GM18867 (cell line): ENCODE results near the gene HMCN1.

Experiments used
- ATAC-seq: cut with Tn5 transposase; IDR thresholded peaks from one replicate; pipeline ENCODE4 v1.9.1; 2021; ENCODE audit warnings: mild to moderate bottlenecking, moderate library complexity; ENCODE audit not compliant: unreplicated experiment

HMCN1 gene

DNA sequence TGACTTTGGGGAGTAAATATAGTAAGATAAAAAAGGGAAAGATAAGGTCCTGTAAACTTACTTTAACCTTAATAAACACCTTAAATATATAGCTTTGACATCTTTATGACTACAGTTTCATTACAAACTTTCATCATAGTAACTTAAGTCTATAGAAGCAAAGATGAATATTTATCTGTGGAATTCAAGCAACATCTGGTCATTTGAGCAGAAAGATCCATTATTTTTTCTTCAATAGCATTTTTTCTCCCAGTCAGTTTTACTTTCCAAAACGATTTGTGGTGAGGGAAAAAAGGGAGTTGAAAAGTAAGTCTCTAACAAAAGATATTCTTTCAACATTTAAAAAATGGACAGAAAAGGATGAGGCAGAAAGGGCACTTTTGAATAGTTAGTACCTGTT lies 69.0 kb downstream of the HMCN1 start:
- ATAC-seq = no peak

DNA sequence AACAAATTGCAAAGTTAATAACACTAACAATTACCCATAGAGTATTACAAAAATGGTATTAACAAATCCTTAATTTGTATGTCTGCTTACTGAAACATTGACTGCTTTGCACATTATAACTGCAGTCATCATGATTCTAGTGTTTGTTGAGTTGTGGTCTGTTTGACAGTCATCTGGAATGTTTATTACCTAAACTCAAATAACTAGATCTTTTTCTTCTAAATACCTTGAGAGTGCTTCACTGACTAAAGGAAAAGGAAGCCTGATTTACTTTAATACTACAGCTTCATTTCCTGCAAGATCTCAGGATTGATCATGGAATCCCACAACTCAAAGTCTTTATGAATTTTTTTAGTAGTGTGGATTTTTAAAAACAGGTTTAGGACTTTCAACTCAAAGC lies 70.0 kb downstream of the HMCN1 start:
- ATAC-seq = no peak

DNA sequence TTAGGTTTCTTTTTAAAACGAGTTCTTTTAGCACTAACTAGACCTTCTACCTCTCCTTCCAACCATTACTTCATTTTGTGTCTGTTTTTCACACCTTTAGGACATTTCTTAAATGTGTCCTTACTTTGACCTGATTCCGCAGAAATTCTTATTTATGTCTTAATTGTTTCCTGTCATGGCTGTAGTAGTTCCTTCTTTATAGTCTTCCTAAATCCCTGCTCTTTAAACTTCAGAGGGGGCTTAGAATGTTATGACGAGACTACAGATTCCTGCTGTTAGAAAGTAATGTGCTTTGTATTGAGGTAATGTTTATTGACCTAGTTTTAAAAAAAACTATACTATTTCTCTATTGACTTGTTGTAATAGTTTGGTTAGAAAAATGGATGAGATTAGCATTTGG lies 70.4 kb downstream of the HMCN1 start:
- ATAC-seq = no peak

DNA sequence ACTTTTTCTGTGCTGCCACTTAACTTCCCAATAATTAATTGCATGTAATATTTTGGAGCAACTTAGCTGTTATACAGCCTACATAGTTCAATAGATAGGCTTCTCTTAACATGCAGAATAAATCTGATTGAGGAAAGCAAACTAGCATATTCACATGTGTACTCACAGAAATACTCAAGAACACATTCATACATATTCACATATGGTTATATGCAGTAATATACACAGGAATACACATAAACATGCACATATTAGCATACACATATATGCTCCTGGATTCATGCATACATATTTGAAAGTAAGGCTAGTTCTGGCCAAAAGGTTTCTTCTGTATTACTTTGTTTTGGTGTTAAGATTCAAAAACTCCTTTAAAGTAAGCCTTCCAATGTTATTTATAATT lies 73.1 kb downstream of the HMCN1 start:
- no peak for ATAC-seq

DNA sequence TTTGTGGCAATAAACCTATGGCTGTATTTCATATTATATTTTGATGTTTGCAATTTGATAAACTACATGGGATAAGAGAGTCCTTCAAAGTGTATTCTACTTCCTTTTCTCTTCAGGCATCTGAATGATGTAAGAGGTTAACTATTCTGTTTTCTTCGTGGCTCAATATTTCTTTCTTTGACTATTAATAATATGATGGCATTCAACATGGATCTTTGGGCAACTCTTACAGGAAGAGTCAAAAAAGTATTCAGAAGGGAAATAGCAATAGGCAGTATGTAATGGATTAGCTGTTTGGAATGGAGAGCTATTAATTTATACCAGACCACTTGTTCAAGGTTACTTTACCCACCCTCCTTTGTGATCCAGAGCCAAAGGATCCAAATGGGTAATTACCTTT lies 74.4 kb downstream of the HMCN1 start:
- no peak for ATAC-seq

DNA sequence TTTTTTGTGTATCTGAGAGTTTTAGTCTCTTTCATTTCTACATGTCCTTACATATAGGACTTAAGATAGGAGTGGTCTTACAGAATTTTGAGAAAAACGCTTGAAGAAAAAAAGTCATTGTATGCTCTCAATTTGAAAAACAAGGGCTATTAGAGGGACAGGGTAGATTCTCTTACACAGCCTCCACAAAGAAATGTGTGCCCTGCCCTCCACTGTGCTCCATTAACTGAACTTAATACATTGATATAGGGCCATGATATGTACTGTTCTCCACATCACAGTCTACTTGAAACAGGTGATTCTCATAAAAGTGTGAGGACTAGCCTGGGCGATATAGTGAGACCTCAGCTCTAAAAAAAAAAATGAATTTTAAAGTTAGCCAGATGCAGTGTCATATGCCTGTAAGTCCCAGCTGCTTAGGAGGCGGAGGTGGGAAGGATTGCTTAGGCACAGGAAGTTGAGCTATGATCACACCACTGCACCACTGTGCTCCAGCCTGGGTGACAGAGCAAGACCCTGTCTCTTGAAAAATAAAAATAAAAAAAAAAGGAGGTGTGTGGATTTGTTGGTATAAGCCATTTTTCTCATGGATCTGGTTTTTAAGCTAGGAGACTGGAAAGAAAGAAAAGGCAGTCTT lies 77.0 kb downstream of the HMCN1 start:
- ATAC-seq = no peak

DNA sequence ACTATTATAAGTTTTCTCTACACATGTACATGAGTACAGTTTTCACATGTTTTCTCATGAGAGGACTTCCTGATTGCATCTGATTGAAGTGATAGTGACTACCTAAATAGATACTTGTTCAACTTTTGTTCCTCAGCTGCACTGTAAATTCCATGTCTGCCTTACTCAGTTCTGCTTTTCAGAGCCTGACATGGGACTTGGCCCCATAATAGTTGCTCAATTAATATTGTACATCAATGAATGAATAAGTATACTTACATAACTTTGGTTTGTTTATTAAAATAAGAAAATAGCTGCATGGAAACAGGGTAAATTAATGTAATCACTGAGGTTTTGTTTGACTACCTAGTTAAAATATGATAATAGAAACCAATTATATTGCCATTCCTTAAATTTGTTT lies 78.7 kb downstream of the HMCN1 start:
- ATAC-seq = no peak

DNA sequence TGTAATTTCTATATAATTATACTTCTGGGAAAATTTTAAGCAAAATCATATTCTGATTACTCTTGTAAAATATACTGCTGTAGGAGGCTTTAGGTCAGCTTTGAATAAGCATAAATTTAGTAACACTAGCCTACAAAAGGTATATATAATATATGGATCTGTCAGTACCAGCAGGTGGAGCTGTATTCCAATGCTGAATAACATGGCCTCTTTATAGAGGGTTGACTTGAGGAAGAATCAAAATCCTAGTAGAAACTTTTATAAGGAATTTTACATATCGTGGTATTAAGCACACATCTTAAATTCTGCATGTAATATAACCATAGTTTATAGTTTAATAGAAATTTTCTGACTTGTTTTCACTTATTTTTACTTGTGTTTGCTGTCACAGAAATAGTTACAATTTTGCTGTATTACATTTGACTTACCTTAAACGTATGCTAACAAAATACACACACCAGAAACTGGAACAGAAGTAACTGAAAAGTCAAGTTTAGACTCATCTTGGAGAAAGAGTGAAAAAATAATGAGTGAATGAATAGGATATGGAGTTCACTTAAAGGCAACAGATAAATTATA lies 79.3 kb downstream of the HMCN1 start:
- peak; percentile 75 for ATAC-seq

DNA sequence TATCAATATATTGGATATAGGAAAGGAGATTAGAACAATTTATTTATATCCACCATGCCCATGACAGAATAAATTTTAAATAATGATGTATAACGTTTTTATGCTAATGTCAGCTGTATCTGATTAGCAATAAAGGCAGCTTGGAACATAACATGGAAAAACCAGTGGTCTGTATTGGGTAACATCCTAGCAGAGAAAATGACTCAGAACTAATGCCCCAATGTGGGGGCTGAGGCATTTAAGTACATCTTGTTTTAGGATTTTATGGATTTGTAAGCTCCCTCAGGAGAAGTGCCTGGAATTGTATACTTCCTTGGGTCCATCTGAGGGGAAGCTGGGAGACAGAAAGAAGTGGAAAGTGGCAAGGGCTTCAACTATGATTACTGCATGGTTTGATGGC lies 82.3 kb downstream of the HMCN1 start:
- no peak for ATAC-seq

DNA sequence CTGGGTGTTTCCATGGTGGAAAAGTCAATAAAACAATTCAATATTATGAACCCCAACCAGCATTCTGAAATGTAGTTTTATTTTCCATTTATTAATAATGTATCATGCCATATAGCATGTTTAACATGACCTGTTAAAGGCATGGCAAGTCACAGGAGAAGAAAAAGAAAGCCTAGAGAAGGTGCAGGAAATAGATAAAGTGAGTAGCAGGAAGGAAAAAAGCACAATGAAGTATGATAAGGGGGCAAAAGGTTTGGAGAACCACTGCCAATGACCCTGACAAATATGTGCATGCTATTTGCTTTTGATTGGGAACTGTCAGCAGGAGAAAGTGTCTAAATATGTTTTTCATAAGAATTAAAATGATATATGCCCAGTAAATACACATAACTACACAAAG lies 85.6 kb downstream of the HMCN1 start:
- no peak for ATAC-seq

DNA sequence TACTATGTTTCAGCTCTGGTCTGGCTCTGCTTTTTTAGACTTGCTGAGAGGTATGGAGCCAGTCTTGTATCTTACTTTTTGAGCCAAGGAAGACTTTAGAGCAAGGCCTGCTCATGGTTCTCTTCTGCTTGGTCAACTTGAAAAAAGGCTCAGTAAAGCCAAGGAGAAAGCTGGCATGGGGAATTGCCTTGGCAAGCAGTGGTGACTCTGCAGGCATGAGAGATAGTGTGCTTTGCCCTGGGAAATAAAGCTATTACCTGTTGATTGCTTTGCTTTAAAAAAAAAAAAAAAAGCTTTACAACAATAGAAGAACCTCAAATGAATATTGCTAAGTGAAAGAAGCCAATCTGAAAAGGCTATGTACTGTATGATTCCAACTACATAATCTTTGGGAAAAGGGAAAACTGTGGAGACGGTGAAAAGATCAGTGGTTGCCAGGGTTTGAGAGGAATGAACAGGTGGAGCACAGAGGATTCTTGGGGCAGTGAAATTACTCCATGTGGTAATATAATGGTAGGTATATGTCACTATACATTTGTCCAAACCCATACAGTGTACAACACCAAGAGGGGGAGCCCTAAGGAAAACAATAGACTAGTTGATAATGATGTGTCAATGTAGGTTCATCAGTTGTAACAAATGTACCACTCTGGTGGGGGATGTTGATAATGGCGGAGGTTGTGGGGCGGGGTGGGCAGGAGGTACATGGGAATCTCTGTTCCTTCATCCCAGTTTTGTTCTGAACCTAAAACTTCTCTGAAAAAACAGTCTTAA lies 87.6 kb downstream of the HMCN1 start:
- no peak for ATAC-seq

DNA sequence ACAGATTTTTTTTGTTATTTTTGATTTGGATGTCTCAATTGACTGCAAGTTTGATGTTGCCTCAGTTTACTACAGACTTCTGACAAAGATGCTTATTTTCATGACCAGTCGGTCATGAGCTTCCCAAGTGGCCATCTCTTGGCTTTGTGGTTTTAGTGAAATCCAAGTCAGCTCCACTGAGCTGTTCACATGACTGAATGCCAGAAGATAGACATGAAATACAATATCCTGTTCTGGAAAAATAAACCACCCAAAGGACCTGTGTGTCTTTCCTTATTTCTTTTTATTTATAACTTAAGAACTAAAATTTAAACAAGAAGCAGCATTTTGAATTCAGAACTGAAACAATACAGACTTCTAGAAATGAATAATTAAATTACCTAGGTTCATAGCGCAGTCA lies 89.3 kb downstream of the HMCN1 start:
- no peak for ATAC-seq

DNA sequence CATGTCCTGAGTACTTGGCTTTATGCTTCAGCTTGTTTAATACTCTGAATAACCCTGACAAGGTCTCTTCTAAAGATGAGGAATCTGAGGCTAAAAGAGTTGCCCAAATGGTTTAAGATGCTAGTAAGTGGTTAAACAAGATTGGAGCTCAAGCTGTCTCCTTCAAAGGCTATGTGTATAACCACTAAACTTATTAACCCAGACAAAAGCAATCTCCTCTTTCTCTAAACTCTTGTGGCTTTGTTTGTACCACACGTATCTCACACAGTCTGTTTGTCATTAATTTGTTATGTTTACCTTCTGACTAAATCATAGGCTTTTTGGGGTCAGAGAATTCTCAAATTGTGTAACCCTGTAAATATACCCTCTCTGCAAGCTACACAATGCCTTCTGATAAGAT lies 89.9 kb downstream of the HMCN1 start:
- ATAC-seq = no peak

DNA sequence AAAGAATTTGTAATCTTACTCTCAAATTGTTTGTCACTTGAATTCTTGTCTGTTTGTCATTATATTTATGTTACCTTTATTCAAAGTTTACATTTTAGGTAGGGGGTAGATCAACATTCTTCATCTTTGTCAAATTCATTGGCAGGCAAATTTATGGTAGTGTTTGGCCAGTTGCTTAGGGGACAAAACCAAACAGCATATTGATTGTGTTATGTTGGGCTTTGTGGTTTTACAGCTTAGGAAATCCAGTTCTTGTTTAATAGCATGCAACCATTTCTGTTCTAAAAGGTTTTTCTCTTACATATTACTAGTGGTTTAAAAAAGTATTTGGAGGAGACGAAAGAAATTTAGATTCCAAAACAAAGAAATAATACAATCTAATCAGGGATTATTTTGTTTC lies 91.4 kb downstream of the HMCN1 start:
- no peak for ATAC-seq

DNA sequence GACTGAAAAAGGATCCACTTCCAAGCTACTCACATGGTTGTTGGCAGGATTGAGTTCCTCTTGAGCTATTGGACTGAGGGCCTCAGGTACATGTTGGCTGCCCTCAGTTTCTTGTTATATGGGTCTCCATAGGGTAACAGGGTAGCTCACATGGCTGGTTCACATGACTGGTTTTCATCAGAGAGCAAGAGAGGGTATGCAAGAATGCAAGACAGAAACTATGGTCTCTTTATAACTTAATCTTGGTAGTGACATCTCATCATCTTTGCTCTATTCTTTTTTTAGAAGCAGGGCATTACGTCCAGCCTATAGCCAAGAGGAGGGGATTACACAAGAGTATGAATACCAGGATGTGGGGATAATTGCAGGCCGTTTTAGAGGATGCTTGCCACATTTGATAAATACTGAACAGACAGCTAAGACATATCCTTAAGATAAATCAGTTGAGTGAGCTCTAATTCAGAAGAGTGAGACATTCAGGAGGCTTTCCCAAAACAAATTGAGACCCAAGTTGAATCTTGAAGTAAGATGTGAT lies 100.2 kb downstream of the HMCN1 start:
- no peak for ATAC-seq

DNA sequence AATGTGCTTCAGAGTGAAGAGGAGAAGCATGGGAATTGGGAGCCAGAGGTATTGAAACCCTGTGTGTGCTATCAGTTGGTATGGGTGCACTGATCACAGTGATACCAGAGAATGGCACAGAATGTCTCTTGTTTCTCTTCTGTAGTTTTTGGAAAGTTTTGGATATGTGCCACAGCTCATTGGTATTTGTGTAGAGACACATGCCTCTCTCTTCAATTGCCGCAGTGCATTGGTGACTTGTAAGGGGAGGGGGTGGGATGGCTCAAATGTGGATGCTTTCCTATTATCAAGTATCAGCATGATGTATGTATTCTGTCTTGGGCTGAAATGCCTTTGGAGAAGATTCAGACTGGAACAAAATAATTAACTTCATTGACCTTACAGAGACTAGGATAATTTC lies 101.0 kb downstream of the HMCN1 start:
- no peak for ATAC-seq

DNA sequence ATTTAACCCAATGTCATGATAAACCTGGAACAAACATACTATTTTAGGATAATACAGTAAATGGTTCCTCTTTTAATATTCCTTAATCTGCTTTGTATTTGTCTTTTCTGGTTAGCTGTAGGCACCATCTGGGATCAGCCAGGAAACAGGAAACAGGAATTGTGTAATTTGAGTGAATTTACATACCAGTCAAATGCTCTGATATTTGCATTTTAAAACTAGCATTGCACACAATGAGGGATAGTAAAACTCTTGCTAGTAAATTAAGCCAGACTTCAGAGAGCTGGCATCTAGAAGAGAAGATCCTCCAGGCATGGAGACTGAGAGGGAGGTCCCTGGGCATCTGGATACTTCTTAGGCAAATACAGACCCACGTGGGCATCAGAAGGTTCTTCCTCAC lies 103.5 kb downstream of the HMCN1 start:
- ATAC-seq = no peak

DNA sequence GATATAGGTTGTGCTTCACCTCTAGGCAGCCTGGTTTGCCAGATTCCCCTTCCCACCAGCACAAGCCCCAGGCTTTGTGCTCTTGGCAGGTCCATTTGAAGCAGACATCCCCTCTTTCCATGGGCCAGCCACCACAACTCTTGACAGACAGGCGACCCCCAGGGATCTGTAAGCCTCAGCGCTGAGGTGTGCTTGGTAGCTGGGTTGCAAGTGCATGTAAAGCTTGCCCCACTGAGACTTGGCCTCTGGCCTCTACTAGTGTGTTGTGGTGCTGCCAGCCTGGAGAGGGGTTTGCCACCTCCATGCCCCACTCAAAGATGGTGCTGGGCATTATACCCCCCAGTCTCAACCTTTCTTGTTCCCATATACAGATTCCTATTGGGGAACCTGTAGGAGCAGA lies 103.9 kb downstream of the HMCN1 start:
- no peak for ATAC-seq

DNA sequence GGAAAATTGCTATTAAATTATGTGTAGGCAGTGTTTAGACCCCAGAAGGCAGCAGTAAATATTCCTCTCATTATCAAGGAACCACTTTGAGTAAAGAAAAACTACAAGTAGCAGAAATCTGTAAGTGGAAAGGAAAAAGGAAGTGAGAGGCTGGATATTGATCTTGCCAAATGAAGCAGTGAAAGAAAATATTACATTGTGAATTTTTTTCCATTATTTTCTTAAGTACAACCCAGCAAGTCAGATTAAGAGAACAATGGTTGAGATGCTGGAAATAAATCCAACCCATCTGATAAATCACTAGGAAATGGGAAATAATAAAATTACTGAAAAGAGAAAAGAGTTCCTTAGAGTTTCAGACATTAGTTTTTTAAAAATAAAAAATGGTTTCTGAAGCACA lies 106.7 kb downstream of the HMCN1 start:
- no peak for ATAC-seq

DNA sequence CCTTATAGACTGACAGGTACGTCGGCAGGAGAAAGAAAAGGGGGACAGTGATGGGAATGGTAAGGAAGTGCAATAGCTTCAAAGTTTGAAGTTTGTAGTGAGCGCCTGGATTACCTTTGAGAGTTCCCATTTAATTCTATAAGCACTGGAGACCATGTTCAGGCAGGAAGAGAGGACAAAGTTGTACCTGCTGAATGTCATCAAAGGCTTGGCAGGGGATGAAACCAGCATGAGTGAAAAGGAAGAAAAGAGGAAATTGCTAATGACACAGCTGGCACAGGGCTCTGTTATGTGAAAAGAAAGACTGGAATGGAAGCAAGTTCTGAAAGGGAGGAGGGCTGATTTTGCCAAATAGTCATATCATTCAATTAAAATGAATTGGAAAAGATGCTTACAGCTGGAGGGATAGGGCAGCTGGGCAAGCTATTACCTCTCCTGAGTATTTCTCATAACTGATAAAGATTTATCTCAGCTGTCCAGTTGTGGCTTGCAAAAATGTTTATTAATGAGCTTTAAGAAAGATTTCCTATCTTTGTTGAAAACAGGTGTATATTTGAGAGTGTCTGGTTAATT lies 109.2 kb downstream of the HMCN1 start:
- ATAC-seq = no peak

DNA sequence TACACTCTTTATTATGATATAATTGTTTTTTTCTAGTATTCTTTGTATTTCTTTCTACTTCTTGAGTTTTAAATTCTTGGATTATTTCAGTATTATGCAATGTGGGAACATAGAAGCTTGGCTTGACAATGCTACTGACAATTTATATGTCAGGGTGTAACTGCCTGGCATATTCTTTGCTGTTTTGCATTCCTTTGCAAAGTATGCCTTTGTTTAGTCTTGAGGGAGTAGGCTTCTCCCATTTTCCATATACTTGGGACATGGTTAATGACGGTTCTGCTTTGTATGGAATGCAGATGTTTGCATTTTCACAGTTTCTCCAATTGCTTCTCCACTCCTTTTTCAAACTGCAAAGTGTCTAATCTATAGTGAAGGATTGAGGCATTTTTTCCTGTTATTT lies 109.8 kb downstream of the HMCN1 start:
- no peak for ATAC-seq
